Smooth muscle cell (in vitro differentiated cells): ENCODE measurements around the gene ARL17B. TPM values are rescaled to one million over a fixed set of nuclear protein-coding genes. Genes with fewer than 3 reads are reported as not detected.
"Not testable (repeated sequence)": the region's sequence is repeated elsewhere in the genome, so short reads cannot be mapped to it uniquely, and the experiment has no call there.

ENCODE experiments used
- DNase-seq: peaks from one replicate; lab custom pipeline; 2025; ENCODE audit not compliant: unreplicated experiment; lab: John Stamatoyannopoulos, UW
- H2AFZ ChIP-seq: fragments of 200-600 bp; sonication (generic); 2 replicates; pipeline ENCODE4 v1.6.0; 2016; ENCODE audit warnings: antibody characterized with exemption, low read depth, mild to moderate bottlenecking
- H3F3A ChIP-seq: fragments of 200-600 bp; sonication (generic); 2 replicates; pipeline ENCODE4 v1.6.0; 2017; ENCODE audit warnings: antibody characterized with exemption, low read depth
- H3K27ac ChIP-seq: fragments of 200-600 bp; sonication (generic); 2 replicates; pipeline ENCODE4 v1.5.1; 2016; ENCODE audit warnings: low read depth, mild to moderate bottlenecking
- H3K27me3 ChIP-seq: fragments of 200-600 bp; sonication (generic); 2 replicates; pipeline ENCODE4 v1.6.1; 2016; ENCODE audit warnings: low read depth, mild to moderate bottlenecking
- H3K36me3 ChIP-seq: fragments of 200-600 bp; sonication (generic); 2 replicates; pipeline ENCODE4 v1.5.1; 2016; ENCODE audit warnings: low read depth
- H3K4me1 ChIP-seq: fragments of 200-600 bp; sonication (generic); 2 replicates; pipeline ENCODE4 v1.5.1; 2016; ENCODE audit warnings: low read depth
- H3K4me2 ChIP-seq: fragments of 200-600 bp; sonication (generic); 2 replicates; pipeline ENCODE4 v1.6.0; 2016; ENCODE audit warnings: mild to moderate bottlenecking
- H3K4me3 ChIP-seq: fragments of 200-600 bp; sonication (generic); 2 replicates; pipeline ENCODE4 v1.5.1; 2016; ENCODE audit warnings: mild to moderate bottlenecking
- H3K79me2 ChIP-seq: fragments of 200-600 bp; sonication (generic); 2 replicates; pipeline ENCODE4 v1.6.0; 2016; ENCODE audit warnings: low read depth, mild to moderate bottlenecking
- H3K9ac ChIP-seq: fragments of 200-600 bp; sonication (generic); 2 replicates; pipeline ENCODE4 v1.6.0; 2016; ENCODE audit warnings: low read depth
- H3K9me3 ChIP-seq: fragments of 200-600 bp; sonication (generic); replicated peaks from 2 replicates; pipeline ENCODE4 v1.5.1; 2016; ENCODE audit warnings: low read depth
- H4K20me1 ChIP-seq: fragments of 200-600 bp; sonication (generic); 2 replicates; pipeline ENCODE4 v1.6.0; 2016; ENCODE audit warnings: low read depth
- WGBS: methylation state at CpG from one replicate; pipeline ENCODE4 v1.1.7; 2016; ENCODE audit warnings: low lambda C conversion rate; 5-methylcytosine and 5-hydroxymethylcytosine counted together
- polyA plus RNA-seq: library from polyadenylated mRNA; unstranded; fragments of >200 nt; fragmentation: Nextera tagmentation; extraction: Ambion mirVana; gene quantifications from 2 replicates; pipeline ENCODE4 v1.2.1, GENCODE V29; 2016
- total RNA-seq: library from RNA; depleted of rRNA; stranded (reverse); fragments of >200 nt; gene quantifications from 2 replicates; pipeline ENCODE4 v1.2.3, GENCODE V29; 2014
- TF ChIP-seq, protein P1 (sequence below): fragments of 200-600 bp; sonication (generic); IDR thresholded peaks from 2 replicates; pipeline ENCODE4 v1.5.1; 2017; ENCODE audit warnings: borderline replicate concordance, mild to moderate bottlenecking, antibody characterized with exemption; ENCODE audit not compliant: insufficient read depth, poor library complexity, severe bottlenecking

Gene ARL17B
- total and polyA plus RNA-seq, 2 experiments from 2014 or later = 8.2 to 11.8 TPM

DNA sequence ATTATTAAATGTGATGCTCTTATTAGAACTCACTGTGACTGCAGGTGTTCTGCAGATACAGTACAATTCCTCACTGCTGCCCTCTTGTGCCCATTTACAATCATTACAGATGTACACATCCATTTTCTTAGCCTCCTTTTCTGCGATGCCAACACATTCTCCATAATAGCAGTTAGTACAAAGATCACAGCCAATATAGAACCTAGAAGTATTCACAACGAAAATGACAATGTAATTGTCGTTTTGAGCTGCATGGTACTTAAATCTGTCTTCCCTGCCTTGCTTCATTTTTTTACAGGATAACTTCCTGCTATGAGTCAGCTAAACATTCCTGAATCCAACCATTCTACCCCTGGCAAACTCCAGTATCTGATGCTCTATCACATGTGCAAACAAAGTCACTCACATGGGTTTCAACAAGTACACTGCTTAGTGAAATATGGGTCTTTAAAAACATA is 74.8 kb downstream of the ARL17B start:
- WGBS = 21% methylated on average over 3 of the region's 3 CpGs

DNA sequence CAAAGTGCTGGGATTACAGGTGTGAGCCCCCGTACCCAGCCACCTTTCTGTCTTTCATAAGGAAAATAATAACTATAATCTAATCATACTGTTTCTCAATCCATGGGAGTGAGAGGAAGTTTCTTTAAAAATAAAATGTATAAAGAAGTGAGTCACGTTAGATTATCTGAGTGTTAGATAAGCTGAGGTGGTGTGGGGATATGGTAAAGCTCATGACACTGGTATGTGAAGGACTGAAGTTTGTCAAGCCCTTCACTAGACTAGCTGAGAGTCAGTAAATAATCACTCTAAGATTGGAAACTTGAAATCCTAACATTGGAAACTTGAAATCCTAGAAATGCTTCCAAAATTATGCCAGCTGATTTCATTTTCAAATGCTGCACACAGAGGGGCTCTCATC is 76.1 kb downstream of the ARL17B start:
- not testable (repeated sequence) for H3F3A ChIP-seq, H3K4me3 ChIP-seq, H3K4me1 ChIP-seq, H3K9me3 ChIP-seq, H3K4me2 ChIP-seq, H3K27ac ChIP-seq, H3K36me3 ChIP-seq, H3K9ac ChIP-seq, H3K27me3 ChIP-seq, DNase-seq, H4K20me1 ChIP-seq, H2AFZ ChIP-seq, H3K79me2 ChIP-seq
- 57% methylated on average over 2 of the region's 2 CpGs for WGBS

More for the DNA sequence above, 74.8 kb downstream of the ARL17B start:
- H3K4me3 ChIP-seq, H3K9ac ChIP-seq, H3K4me2 ChIP-seq, H3F3A ChIP-seq, H3K9me3 ChIP-seq, H3K27ac ChIP-seq, H3K27me3 ChIP-seq, H4K20me1 ChIP-seq, DNase-seq, H3K4me1 ChIP-seq, H3K36me3 ChIP-seq, H2AFZ ChIP-seq, H3K79me2 ChIP-seq: not testable (repeated sequence)
- TF ChIP-seq, protein P1, sequence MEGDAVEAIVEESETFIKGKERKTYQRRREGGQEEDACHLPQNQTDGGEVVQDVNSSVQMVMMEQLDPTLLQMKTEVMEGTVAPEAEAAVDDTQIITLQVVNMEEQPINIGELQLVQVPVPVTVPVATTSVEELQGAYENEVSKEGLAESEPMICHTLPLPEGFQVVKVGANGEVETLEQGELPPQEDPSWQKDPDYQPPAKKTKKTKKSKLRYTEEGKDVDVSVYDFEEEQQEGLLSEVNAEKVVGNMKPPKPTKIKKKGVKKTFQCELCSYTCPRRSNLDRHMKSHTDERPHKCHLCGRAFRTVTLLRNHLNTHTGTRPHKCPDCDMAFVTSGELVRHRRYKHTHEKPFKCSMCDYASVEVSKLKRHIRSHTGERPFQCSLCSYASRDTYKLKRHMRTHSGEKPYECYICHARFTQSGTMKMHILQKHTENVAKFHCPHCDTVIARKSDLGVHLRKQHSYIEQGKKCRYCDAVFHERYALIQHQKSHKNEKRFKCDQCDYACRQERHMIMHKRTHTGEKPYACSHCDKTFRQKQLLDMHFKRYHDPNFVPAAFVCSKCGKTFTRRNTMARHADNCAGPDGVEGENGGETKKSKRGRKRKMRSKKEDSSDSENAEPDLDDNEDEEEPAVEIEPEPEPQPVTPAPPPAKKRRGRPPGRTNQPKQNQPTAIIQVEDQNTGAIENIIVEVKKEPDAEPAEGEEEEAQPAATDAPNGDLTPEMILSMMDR = peak; percentile 91

DNA sequence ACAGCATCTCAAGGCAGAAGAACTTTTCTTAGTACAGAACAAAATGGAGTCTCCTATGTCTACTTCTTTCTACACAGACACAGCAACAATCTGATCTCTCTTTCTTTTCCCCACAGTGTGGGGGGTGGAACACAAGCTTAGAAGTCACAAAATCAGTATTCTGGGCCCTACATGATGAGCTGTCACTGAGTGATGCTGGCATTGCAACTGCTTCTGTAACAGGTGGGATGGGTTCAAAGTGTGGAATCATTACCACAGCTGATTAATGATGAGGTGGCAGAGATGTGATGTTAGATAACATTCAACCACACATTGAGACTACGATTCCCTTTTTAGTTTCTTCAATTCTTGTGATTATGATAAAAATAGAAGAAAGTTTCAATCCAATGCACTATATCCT is 77.1 kb downstream of the ARL17B start:
- H3K79me2 ChIP-seq, H3K4me3 ChIP-seq, DNase-seq, H3K9me3 ChIP-seq, H4K20me1 ChIP-seq, H2AFZ ChIP-seq, H3K27ac ChIP-seq, H3K4me1 ChIP-seq, H3K9ac ChIP-seq, H3K4me2 ChIP-seq, H3K27me3 ChIP-seq, H3K36me3 ChIP-seq, H3F3A ChIP-seq: not testable (repeated sequence)
- WGBS = 80% methylated on average over 1 of the region's 1 CpG

DNA sequence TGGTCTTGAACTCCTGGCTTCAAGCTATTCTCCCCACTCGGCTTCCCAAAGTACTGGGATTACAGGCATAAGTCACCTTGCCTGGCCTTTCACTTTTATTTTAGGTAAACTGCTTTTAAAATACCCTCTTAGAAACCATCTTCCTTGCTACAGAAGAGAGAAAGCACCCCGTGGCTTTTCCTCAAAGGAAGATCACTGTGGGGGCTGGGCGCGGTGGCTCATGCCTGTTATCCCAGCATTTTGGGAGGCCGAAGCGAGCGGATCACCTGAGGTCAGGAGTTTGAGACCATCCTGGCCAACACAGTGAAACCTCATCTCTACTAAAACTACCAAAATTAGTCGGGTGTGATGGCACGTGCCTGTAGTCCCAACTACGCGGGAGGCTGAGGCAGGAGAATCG is 78.9 kb downstream of the ARL17B start:
- not testable (repeated sequence) for H3K27ac ChIP-seq, H3K9me3 ChIP-seq, H3F3A ChIP-seq, H3K27me3 ChIP-seq, H3K4me2 ChIP-seq, H4K20me1 ChIP-seq, H3K36me3 ChIP-seq, H3K9ac ChIP-seq, H3K79me2 ChIP-seq, H3K4me3 ChIP-seq, H2AFZ ChIP-seq, H3K4me1 ChIP-seq, DNase-seq
- 91% methylated on average over 8 of the region's 12 CpGs for WGBS

DNA sequence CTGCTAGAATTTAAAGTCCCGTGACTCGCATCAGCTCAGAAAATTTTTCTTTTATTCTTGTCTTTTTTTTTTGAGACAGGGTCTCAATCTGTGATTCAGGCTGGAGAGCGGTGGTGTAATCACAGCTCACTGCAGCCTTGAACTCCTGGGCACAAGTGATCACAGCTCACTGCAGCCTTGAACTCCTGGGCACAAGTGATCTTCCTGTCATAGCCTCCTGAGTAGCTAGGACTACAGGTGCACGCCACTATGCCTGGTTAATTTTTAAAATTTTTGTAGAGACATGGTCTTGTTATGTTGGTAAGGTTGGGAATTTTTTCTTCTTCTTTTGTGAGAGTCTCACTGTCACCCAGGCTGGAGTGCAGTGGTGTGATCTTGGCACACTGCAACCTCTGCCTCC is 80.2 kb downstream of the ARL17B start:
- H3K27ac ChIP-seq, H3K4me2 ChIP-seq, H3K36me3 ChIP-seq, H3K4me3 ChIP-seq, H3F3A ChIP-seq, H3K4me1 ChIP-seq, H3K9ac ChIP-seq, H3K79me2 ChIP-seq, H3K9me3 ChIP-seq, H2AFZ ChIP-seq, H3K27me3 ChIP-seq, DNase-seq: not testable (repeated sequence)
- H4K20me1 ChIP-seq = peaks cover 13% of the 10 kb centered on the region
- WGBS = 79% methylated on average over 4 of the region's 4 CpGs

DNA sequence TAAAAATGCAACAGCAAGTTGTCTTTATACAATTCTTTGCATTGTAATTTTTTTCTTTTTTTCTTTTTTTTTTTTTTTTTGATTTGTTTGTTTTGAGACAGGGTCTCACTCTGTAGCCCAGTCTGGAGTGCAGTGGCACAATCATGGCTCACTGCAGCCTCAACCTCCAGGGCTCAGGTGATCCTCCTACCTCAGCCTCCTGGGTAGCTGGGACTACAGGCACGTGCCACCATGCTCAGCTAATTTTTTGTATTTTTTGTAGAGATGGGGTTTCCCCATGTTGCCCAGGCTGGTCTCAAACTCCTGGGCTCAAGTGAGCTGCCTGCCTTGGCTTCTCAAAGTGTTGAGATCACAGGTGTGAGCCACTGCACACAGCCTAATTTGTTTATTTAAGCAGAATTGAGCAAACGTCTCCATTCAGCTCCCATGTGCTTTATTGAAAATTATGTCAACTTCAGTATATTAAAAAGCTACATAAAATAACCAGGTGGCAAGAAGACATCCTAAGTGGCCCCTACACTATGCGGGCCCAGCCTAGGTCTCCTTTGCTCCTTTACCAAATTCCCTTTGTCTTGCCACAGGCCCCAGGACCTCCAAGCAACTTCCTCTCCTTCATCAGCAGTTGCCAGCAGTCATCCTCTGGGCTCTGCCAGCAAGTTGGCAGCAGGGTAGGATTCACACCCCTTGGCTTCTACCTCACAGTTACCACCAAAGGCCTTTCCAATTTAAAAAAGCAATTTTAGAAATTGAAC is 84.7 kb downstream of the ARL17B start:
- 84% methylated on average over 3 of the region's 3 CpGs for WGBS
- not testable (repeated sequence) for H3K36me3 ChIP-seq, H2AFZ ChIP-seq, H3K4me1 ChIP-seq, H3K4me3 ChIP-seq, H3K79me2 ChIP-seq, H3F3A ChIP-seq, DNase-seq, H3K9ac ChIP-seq, H3K27ac ChIP-seq, H3K4me2 ChIP-seq, H3K9me3 ChIP-seq
- peaks cover 10% of the 10 kb centered on the region for H4K20me1 ChIP-seq
- peaks cover 32% of the 10 kb centered on the region for H3K27me3 ChIP-seq
